Testis (tissue), 3 donors: ENCODE data around the gene CBFA2T3. TPM values are rescaled to one million over a fixed set of nuclear protein-coding genes. Genes with fewer than 3 reads are reported as not detected.
"Not testable (repeated sequence)": the region's sequence is repeated elsewhere in the genome, so short reads cannot be mapped to it uniquely, and the experiment has no call there.

ENCODE experiments used
- DNase-seq: peaks from one replicate; pipeline ENCODE4 v3.0.0-alpha.2; 2019
- H3K27ac ChIP-seq, 2 donors: fragments of 200-600 bp; sonication (generic); one replicate each; pipeline ENCODE4 v1.5.1; 2019
- H3K27me3 ChIP-seq: fragments of 200-600 bp; sonication (generic); one replicate; pipeline ENCODE4 v1.5.1; 2019
- H3K36me3 ChIP-seq: fragments of 200-600 bp; sonication (generic); one replicate; pipeline ENCODE4 v1.5.1; 2017; ENCODE audit warnings: low read depth; ENCODE audit errors: missing control alignments
- H3K4me1 ChIP-seq: fragments of 200-600 bp; sonication (generic); one replicate; pipeline ENCODE4 v1.5.1; 2019
- H3K4me3 ChIP-seq, 2 donors: fragments of 200-600 bp; sonication (generic); one replicate each; pipeline ENCODE4 v1.5.1; 2017 to 2019
- H3K9me3 ChIP-seq: fragments of 200-600 bp; sonication (generic); one replicate; pipeline ENCODE4 v1.5.1; 2017
- CTCF ChIP-seq, 3 experiments: fragments of 450-650 bp in 2 of 3; fragments of 200-600 bp in 1 of 3; sonication (generic) in 1 of 3; IDR thresholded peaks; one replicate each; pipeline ENCODE4 v1.5.1; 2016 to 2019; ENCODE audit warnings: antibody characterized with exemption in 3 of 3, mild to moderate bottlenecking in 2 of 3, moderate library complexity in 1 of 3
- POLR2A ChIP-seq: fragments of 450-650 bp; IDR thresholded peaks from one replicate; pipeline ENCODE4 v1.6.1; 2017; ENCODE audit warnings: antibody characterized with exemption, mild to moderate bottlenecking, moderate library complexity
- WGBS, 2 donors: methylation state at CpG; one replicate each; pipeline ENCODE4 v1.1.5; 2018; 5-methylcytosine and 5-hydroxymethylcytosine counted together
- intact Hi-C: fragments of 100-400 bp; cut with DNase I; formaldehyde crosslinking; loops from one replicate; pipeline ENCODE4 v1.15.1; 2023; ENCODE audit warnings: low total_unique reads
- polyA plus RNA-seq: library from polyadenylated mRNA; stranded (reverse); fragments of 350-450 nt; fragmentation: Illumina TruSeq; extraction: RNeasy Lipid Tissue Mini Kit (QIAGEN cat#74804); gene quantifications from one replicate; pipeline ENCODE4 v1.2.3, GENCODE V29; 2014; ENCODE audit warnings: low read depth, low replicate concordance; ENCODE audit not compliant: insufficient read depth
- total RNA-seq, 2 donors: library from RNA; depleted of rRNA; stranded (reverse); fragments of >200 nt; gene quantifications; one replicate each; pipeline ENCODE4 v1.2.3, GENCODE V29; 2016

Gene CBFA2T3
- total and polyA plus RNA-seq, 3 donors from 2014 or later = 7.1 to 11.9 (median 9.2) TPM

GRCh38 chr16:88897696-88898425 is 79.1 kb downstream of the CBFA2T3 start:
- Histone ChIP-seq H3K4me3 (no peak overlapping the region), H3K4me1 (no peaks in the 10 kb centered on the region), H3K9me3 (no peaks in the 10 kb centered on the region), H3K27ac (no peak overlapping the region), H3K27me3 (no peaks in the 10 kb centered on the region), H3K36me3 (no peaks in the 10 kb centered on the region)
- intact Hi-C loops = no loop called here
- DNase-seq = no peak
- 90% methylated on average over 26 to 34 of the region's 34 CpGs for WGBS, 2 donors
- TF ChIP-seq CTCF (IDR thresholded peaks at IDR 0.05) (no peak), POLR2A (no peak)

DNA sequence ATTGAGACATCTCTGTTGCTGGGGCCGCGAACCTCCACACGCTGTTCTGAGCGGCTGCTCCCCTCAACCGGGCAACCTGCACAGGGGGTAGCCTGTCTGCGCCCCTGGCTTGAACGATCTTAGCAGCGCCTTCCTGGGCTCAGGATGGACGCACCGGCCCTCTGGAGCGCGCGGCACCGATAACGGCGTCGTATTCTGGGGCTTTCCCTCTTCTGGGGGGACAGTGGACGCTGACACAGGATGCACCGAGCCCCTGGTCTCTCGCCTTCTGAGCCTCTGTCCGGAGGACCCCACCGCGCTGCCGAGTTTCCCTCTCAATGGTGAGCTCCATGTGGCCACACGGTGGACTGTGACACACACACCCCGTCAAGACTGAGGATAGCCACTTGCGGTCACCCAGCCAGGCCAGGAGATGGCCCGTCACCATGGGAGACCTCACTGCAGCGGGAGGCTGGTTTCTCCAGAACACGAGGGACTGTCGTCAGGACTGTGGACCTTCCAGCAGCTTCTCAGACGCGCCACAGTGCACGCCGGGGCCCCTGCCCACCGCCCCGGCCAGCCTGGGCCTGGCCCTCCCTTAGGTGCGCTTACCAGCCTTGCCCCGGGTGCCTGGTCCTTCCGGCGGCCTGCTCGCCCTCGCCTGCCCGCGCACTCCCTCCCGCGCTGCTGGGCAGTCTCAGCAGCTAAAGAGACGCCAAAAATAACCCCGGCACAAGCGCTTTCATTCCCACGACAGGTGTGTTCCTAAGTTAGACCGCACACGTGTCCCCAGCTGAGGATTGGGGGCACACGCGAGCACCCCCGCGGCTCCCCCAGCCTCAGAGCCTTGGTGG is 80.6 kb downstream of the CBFA2T3 start:
- DNase-seq = no peak
- no peak overlapping the region for H3K27ac ChIP-seq
- no peak overlapping the region for H3K4me3 ChIP-seq
- H3K36me3 ChIP-seq = no peaks in the 10 kb centered on the region
- no peaks in the 10 kb centered on the region for H3K9me3 ChIP-seq
- H3K27me3 ChIP-seq = no peaks in the 10 kb centered on the region
- TF ChIP-seq POLR2A (no peak), CTCF (IDR thresholded peaks at IDR 0.05) (no peak)
- H3K4me1 ChIP-seq = no peaks in the 10 kb centered on the region
- intact Hi-C loops = no loop called here
- 90 to 94% methylated on average over 29 to 57 of the region's 57 CpGs for WGBS, 2 donors

- 84 to 93% methylated on average over 13 to 22 of the region's 22 CpGs for WGBS, 2 donors
- H3K36me3 ChIP-seq = no peaks in the 10 kb centered on the region
- H3K27me3 ChIP-seq = no peaks in the 10 kb centered on the region
- no peaks in the 10 kb centered on the region for H3K4me1 ChIP-seq
- TF ChIP-seq POLR2A = no peak
- no peak for TF ChIP-seq CTCF (IDR thresholded peaks at IDR 0.05)
- H3K27ac ChIP-seq = no peak overlapping the region
- no peak for DNase-seq
- H3K4me3 ChIP-seq = no peak overlapping the region
- intact Hi-C loops = no loop called here
- H3K9me3 ChIP-seq = no peaks in the 10 kb centered on the region
Measured at GRCh38 chr16:88895335-88895734, 81.7 kb downstream of the CBFA2T3 start.

GRCh38 chr16:88894681-88895300 is 82.2 kb downstream of the CBFA2T3 start:
- no peaks in the 10 kb centered on the region for H3K27me3 ChIP-seq
- no peaks in the 10 kb centered on the region for H3K36me3 ChIP-seq
- H3K4me1 ChIP-seq = no peaks in the 10 kb centered on the region
- no peak overlapping the region for H3K4me3 ChIP-seq
- TF ChIP-seq CTCF (IDR thresholded peaks at IDR 0.05) (no peak), POLR2A (no peak)
- H3K9me3 ChIP-seq = no peaks in the 10 kb centered on the region
- intact Hi-C loops = no loop called here
- 84 to 89% methylated on average over 11 to 21 of the region's 21 CpGs for WGBS, 2 donors
- no peak for DNase-seq
- H3K27ac ChIP-seq = no peak overlapping the region

DNA sequence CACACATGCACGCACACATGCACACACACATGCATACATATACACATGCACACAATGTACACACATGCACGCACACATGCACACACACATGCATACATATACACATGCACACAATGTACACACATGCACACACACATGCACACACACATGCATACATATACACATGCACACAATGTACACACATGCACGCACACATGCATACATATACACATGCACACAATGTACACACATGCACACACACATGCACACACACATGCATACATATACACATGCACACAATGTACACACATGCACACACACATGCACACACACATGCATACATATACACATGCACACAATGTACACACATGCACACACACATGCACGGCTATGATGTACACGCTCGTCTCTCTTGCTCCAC is 82.7 kb downstream of the CBFA2T3 start:
- H3K27ac ChIP-seq, H3K4me1 ChIP-seq, H3K4me3 ChIP-seq, intact Hi-C loops, H3K27me3 ChIP-seq, H3K36me3 ChIP-seq, H3K9me3 ChIP-seq, DNase-seq: not testable (repeated sequence)
- 93 to 100% methylated on average over 3 to 4 of the region's 6 CpGs for WGBS, 2 donors
